HG03460 (cell line): ENCODE measurements around the gene RBBP8NL.

Experiments used
- ATAC-seq: cut with Tn5 transposase; IDR thresholded peaks from one replicate; pipeline ENCODE4 v1.9.1; 2021; ENCODE audit not compliant: unreplicated experiment

The RBBP8NL gene

DNA sequence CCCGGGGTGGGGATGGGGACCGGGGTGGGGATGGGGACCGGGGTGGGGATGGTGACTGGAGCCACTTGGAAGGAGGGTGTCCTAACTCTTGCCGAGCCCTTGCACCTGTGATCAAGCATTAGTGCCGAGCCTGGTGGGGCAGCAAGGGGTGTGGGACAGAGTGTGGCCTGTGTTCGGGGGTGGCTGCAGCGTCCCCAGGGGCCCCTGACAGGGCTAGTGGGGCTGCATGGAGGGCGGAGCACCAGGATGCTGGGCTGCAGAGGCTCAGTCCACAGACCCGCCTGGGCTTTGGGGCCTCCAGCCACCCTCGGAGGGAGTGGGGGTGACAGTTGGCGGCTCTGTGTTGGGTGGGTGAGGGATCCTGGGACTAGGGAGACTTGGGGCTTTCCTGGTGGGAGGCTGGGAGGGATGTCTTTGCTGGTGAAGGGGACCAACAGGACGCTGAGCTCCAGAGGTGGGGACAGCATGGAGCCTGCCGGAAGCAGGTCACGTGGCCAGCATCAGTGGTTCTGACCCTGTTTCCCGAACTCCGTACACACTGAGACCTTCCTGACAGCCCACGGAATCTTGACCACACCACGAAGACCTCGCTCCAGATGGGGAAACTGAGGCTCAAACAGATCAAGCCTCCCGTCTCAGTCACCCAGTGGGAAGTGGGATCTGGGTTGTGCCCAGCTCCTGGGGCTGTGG, 4.6 kb downstream of the RBBP8NL start:
- ATAC-seq: no peak

DNA sequence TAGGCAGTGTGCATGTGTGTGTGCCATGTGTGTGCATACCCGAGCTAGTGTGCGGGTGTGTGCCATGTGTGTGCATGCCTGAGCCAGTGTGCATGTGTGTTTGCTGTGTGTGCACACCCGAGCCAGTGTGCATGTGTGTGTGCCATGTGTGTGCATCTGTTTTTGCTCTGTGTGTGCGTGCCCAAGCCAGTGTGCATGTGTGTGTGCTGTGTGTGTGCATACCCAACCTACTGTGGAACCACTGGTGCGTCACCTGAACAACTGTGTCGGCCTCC, 5.7 kb downstream of the RBBP8NL start:
- ATAC-seq: no peak

DNA sequence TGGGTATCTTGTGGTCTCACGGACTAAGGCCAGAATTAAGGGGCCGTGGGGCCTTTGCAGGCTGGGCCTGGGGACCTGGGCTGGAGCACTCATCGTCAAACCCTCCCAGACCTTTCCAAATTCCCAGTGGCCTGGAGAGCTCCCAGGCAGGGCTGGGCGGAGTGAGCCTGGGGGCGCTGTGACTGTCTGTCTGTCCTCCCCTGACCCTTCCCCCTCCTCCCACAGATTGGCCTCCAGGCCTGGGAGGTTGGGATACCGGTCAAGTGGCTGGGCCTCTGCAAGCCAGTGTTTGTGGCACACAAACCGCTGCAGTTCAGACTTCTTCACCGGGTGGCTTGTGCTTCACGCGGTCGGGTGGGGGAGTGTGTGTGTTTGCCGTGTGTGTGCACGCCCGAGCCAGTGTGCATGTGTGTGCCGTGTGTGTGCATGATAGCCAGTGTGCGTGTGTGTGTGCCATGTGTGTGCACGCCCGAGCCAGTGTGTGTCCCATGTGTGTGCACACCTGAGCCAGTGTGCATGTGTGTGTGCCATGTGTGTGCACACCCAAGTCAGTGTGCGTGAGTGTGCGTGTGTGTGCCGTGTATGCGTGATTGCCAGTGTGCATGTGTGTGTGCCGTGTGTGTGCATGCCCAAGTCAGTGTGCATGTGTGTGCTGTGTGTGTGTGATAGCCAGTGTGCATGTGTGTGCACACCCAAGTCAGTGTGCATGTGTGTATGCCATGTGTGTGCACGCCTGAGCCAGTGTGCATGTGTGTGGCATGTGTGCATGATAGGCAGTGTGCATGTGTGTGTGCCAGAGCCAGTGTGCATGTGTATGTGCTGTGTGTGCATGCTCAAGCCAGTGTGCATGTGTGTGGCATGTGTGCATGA, 6.3 kb downstream of the RBBP8NL start:
- no peak for ATAC-seq

DNA sequence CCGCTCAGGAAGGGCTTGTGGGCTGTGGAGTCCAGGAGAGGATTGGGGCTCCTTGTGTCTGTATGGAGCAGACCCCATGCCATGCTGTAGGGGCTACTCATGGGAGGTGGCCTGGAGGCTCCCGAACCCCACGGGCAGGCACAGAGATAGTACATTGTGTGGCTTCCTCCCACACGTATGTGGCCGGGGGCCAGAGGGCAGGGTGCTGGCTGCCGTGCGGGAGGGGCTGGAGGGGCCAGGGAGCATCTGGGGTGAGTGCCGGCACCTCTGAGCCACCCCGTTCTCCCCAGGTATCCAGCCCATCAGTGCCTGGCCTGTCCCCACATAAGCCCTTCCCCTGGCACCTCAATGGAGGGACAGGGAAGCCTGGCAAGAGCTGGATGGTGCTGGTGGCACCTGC, 7.6 kb downstream of the RBBP8NL start:
- ATAC-seq: no peak

DNA sequence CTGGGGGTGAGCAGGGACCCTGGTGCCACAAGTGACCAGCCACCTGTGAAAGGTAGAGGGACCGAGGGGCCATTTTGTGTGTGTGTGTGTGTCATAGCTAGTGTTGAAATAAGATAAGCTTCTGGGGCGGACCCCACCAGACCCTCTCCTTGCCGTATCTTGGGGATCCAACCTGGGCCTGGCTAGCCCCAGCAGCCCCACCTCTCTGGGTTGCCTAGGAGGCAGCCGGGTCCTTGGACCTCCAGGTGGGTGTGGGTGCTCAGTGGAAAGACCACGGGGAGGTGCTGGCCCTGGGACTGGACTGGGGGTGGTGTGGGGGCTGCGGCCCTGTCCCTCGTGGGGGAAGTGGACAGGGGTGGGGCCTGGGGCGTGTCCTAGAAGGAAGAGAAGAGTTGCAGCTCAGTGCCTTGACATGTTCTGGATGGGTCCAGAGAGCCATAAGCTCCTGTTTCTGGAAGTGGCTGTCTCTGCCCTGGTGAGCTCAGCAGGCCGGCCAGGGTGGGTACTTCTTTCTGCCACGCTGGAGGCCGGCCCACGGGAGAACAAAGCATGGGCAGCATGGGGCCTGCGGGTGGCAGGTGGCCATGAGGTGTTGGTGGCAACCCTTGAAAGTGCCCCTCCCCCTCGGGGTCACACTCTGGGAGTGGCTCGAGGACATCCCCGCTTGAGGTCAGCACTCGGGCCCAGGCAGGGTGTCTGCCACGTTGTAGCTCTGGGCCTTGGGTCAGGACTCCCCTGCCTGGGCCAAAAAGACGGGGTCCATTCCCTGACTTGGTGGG, 8.4 kb downstream of the RBBP8NL start:
- no peak for ATAC-seq

DNA sequence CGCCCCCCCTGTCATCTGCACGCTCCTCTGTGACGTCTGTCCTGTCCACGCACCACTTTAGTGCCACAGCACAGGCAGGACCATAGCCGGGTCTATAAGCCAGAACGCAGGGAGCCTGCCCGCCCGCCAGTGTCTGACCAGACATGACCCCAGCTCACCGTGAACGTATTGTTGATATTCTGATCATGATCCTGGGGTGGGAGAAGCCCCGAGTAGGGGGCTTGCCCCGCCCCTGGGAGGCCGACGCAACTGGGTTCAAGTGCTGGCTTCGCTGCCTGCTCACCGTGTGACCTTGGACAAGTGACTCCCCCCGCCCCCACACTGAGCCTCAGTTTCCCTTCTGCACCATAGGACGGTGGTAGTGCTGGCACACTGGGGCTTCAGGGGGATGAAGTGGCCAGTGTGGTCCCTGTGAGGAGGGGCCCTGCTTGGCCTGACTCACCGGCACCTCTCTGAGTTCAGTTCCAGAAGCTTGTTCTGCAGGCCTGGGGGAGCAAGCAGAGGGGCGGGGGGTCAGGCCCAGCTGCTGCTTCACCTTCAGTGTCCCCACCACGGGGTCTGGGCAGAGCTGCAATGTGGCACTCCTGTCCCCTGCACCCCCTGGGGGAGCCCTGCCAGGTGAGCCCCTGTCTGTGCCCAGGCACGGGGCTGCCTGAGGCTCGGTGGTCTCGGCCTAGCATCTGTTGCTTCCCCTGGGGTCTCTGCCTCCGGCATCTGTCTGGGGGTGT, 9.2 kb downstream of the RBBP8NL start:
- ATAC-seq: no peak

DNA sequence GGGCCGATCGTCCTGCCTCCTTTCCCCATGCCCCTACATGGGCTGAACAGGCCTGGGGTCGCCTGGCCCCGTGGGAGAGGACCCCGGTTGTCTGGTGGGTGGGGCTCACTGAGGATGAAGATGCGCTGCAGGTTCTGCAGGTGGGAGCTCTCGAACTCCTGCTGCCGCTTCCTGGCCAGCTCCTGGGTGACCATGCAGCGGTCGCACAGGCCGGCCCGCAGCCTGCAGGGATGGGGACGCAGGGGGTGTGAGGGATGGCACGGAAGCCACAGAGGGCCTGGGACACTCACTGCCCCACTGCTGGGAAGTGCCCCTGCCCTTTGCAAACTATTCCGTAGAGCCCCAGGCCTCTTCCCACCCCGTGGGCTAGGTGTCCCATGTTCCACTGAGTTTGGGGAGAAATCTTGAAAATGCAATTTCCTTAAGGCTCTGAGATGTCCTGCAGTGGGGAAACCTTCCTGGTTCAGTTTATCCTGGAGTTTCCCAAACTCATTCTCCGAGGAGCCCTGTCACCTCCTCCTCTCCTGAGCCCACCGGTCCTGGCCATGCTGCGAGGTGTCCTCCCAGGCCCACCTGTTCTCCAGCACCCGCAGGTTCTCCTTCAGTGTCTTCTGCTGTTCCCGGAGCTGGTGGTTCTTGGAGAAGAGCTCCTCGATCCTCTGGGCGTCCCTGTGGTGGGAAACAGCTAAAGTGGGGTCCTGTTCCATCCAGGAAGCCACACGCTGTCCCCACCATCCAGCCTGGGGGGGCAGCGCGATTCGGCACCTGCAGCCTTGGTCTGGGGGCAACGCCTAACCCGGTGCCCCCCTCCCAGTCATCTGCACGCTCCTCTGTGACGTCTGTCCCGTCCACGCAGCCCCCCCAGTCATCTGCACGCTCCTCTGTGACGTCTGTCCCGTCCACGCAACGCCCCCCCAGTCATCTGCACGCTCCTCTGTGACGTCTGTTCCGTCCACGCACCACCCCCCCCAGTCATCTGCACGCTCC, 10.4 kb downstream of the RBBP8NL start:
- ATAC-seq: no peak

DNA sequence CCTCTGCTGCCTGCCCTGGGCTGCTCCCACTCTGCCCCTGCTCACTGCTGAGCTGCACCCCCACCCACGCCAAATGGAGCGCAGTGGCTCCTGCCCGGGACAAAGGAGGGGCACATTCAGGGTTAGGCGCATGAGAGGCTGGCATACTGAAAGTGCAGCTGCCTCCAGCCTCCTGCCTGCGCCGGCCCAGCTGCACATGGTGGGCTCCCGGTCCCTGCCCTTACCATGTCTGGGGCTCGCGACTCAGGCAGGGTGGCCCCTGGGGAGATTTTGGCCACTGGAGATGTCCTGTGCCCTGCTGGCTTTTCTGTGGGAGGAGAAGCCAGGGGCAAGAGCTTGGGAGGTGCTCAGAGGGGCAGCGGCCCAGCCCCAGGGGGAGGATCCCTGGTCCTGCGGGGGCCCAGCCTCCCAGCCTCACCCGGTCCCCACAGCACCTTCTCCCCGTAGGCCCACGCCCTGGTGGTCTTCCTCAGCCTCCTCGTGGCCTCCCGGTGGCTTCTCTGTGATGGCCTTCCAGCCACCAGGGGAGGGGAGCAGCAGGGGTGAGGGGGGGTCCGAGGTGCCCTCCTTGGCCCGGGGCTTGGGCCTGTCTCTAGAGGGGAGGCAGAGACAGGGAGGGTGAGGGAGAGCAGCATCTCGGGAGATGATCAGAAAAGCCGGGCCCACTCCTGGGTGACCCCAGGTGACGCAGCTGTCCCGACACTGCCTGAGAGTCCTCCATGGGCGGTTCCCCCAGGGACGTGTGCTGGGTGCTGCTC, 11.8 kb downstream of the RBBP8NL start:
- no peak for ATAC-seq

DNA sequence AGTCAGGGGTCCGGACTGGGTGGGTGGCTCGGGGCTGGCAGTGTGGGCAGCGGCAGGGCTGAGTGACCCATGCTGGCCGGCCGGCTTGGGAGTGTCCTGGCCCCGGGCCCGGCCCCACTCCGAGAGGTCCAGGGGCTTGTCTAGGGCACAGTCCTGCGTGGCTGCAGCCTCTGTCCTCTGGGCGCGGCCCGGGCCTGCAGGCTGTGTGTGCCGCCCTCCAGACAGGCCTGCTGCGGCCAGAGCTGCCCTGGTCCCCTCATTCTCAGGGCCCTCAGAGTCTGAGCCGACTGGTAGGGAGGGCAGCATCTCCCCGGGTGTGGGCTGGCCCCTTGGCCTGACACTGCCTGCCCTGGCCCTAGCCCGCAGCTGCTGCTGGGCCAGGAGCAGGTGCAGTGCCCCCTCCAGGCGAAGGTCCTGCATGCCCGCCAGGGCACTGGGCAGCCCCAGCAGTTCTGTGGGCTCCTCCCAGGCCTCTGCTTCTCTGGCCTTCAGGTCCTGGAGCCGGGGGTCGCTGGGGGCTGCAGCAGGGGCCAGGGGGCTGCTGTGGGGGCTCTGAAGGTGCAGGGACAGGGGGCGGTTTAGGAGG, 13.3 kb downstream of the RBBP8NL start:
- ATAC-seq: no peak

DNA sequence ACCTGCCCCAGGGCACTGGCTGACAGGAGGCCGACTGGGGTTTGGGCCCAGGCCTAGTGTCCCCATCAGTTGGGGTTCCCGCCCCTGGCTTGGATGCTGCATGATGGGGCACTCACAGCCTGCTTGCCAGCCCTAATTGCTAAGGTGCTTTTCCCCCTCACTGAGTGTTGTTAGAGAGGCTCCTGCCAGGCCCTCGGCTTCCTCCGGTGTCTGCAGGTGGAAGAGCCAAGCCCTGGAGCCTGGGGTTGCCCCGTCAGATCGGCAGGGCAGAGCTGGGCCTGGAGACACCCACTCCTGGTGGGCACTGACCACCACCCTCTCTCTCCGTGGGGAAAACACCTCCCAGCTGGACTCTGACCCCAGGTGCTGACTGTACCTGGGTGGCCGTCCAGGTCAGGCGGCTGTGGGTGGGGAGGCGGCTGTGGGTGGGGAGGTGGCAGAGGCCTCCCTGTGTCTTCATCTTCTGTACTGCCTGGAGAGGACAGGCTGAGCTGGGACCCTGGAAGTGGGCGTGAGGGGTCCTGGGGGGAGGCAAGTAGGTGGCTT, 14.2 kb downstream of the RBBP8NL start:
- ATAC-seq: no peak

DNA sequence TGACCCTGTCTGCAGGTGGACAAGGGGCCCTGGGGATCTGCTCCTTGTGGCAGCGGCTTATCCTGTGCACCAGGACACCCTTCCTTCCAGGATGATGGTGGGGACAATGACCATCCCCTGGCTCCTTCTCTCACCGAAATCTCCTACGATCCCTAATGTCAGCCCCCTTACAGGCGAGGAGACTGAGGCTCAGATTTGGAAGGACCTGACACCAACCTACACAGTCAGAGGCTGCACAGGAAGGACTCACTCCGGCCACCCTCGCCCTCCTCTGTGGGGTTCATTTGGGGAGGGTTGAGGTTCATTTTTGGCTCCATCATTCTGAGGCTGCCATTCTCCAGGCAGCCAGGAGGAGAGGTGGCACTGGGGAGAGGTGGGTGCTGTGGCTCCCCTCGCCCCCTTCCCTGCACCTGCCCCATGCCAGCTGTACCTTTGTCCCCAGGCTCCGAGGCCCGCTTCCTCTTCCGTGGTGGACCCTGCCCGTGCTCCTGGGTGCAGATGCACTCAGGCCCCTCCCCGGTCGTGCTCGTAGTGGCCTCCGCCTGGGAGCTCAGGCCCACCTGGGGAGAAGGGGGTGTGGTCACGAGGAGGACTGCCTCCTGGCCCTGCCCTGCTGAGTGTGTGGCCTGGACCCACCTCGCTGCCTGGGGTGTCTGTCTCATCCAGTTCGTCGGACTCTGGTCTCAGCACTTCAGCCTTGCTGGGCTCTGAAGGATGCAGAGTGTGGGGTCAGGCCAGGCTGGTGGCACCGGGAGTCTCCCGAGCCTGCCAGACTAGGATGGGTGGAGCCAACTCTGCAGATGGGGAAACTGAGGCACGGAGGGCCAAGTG, 14.9 kb downstream of the RBBP8NL start:
- no peak for ATAC-seq

DNA sequence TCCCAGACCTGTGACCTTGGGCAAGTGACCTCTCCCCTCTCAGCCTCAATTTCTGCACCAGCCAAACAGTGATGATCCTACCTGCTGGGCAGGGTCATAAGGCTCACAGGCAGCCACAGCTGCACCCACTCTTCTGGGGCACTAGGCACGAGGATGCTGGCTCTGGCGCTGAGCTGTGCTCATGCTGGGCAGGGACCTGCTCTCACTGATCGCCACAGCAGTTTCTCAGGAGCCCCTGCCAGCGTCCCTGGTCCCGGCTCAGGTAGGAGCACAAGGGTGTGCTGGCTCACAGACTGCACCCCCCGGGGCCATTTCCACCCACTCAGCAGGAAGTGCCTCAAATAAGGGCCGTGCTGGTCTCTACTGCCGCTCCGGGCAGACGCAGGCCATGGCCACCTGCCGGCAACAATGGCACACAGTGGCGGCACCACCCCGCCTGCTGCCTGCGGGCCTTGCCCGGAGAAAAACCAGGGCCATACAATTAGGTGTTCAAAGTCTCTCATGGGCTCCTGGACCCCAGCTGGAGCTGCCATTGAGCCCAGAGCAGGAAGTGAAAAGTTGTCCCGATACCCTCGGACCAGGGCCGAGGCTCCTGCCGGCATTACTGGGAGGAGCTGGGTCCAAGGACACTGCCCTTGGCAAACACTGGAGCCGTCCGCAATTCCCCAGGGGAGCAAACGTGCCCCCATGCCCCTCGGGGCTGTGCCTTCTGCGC, 15.7 kb downstream of the RBBP8NL start:
- no peak for ATAC-seq

DNA sequence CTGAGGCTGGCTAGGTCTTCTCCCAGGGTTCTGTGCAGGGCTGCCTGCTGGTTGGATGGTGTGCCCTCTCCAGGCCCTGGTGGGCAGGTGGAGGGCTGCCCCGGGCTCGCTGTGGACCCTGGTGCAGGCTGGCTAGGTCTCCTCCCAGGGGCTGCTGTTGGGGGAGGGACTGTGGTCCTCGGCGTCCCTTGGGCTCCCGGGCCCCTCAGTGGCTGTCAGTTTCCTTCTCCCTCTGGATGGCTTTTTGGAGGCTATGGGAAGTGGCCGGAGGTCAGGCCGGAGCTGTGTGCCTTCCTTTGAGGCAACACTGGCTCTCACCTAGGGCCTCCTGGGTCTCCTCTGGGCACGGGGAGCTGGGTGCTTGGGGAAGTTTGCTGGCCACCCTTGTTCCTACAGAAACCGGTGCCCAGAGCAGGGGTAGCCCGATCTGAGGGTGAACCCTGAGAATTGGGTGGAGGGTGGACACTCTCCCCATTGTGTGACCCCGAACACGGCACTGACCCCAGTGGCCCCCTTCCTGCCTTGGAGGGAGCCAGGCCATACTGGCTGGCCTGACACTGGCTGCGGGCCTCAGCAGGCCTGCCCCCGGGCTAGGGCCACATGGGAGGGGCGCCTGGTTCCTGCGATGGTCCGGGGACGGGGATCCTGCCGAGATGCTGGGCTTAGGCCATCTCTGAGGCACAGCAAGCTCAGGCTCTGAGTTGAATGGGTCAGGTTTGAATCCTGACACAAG, 16.4 kb downstream of the RBBP8NL start:
- ATAC-seq: no peak

DNA sequence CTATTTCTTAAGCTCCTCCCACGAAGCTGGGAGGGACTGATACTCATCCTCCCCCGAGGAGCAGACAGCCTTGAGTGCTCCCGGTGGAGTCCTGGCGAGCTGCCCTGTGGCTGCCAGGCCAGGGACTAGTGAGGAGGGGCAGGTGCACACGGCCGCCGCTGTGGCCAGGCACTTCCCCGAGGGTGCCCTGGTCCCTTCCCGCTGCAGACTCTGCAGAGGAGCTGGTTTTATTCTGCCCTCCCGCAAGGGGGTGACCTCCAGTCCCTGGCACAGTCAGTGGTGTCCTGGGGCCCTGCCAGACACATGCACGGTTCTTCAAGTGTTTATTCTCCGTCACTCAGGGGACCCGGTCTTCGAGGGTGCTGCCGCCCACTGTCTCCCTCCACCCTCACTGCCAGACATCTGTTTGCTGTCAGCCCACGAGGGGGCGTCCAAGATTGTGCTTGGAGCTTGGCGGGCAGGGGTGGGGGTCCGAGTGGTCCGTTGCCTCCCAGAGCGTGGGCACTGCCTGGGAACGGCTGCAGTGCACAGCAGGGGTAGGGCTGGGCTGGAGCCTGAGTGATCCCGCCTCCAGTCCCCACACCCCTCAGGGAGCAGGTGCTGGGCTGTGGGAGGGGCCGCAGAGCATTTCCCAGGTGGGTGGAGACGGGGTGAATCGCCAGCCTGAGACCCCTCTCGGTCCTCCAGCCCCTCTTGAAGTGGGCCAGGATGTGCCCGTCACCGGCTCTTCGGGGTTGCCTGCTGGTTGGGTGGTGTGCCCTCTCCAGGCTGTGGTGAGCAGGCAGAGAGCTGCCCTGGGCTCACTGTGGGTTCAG, 17.2 kb downstream of the RBBP8NL start:
- no peak for ATAC-seq

DNA sequence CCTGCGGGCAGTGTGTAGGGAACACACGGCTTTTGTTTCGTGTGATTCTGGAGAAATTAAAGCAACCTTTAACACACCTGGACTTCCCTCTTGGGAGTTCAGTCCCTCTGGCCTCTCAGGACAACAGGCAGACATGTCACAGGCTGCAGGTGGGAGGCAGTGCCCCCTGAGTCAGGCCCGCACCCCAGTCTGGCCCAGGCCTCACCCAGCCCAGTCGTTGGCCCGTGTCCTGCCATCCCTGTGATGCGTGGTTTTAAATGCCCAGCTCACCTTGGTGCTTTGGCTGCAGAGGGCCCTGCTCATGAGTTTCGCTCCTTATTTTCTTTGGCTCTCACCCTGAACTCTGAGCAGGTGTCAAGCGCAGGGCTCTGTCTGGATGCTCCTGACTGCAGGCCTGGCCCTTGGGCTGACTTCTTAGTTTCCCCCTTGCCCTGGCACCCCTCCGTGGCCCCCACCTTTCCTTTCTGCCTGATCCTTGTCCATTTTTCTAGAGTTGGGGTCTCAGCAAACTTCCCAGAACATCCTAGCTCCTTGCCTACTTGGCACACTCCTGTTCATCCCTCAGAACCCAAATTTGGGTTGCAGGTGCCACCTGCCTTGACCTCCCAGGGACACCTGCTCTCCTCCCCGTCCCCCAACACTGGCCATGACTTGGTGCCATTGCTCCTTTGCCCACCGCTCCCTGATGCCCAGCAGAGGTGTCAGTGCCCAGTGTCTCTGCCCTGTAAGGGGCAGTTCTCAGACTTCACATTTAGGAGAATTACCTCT, 18.1 kb downstream of the RBBP8NL start:
- ATAC-seq: no peak
